NCI-H2227 (cell line): ENCODE data around the gene FMNL2.

ENCODE experiments used
- DNase-seq: peaks from one replicate; lab custom pipeline; 2025; ENCODE audit not compliant: unreplicated experiment; lab: John Stamatoyannopoulos, UW

FMNL2 gene

DNA sequence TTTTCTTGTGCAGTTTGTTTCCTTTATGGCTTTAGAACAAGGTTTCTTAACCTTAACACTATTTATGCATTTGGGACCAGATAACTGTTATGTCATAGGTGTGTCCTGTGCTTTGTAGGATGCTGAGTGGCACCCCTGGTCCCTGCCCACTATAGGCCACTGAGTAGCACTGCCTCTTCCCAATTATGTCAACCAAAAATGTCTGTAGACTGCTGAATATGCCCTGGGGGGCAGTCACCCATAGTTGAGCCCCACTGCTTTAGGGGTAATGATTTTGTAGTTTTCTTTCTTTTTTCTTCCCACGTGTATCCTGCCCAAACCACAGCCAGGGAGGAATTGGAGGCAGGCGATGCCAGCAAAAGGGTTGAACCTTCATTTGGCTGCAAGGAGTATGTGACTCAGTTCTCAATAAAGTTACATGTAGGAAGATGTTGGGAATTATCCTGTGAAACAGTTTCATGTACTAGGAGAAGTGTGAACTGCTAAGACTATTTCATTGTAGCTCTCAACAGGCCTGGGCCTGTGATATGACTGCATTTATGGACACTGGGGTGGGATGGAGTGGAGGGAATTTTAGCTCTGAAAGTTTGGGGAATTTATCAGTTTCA is 65.7 kb downstream of the FMNL2 start:
- DNase-seq, result no peak

DNA sequence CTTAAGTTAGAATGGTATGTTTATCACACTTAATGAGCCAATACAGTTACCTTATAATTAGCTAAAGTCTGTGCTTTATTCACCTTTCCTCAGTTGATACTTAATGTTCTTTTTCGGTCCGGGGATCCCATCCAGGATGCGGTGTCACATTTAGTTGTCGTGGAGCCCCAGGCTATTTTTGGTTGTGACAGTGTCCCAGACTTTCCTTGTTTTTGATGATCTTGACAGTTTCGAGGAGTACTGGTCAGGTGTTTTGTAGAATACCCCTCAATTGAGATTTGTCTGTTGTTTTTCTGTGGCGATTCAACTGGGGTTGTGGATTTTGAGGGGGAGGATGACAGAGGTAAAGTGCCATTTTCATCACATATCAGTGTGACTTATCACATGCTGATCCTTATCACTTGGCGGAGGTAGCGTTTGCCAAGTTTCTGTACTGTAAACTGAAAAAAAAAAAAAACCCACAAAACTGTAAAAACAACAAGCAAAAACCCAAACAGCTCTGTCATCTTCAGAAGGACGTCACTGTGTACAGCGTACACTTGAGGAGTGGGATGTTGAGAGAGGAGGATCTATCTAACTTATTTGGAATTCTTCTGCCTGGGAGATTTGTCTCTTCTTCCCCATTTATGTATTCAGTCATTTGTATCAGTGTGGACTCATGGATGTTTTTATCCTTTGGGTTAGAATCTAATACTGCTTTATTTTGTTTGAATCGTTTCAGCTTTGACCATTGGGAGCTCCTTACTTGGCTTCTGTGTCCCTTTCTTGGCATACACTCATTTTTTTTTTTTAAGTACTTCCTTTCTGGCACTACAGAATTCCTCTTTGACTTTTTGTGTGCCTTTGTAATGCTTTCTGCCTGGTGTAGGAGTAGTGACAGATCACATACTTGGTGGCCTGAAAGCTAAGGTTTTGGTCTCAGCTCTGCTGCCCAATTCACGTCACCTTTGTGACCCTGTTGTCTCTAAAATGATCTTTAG is 68.1 kb downstream of the FMNL2 start:
- no peak for DNase-seq

DNA sequence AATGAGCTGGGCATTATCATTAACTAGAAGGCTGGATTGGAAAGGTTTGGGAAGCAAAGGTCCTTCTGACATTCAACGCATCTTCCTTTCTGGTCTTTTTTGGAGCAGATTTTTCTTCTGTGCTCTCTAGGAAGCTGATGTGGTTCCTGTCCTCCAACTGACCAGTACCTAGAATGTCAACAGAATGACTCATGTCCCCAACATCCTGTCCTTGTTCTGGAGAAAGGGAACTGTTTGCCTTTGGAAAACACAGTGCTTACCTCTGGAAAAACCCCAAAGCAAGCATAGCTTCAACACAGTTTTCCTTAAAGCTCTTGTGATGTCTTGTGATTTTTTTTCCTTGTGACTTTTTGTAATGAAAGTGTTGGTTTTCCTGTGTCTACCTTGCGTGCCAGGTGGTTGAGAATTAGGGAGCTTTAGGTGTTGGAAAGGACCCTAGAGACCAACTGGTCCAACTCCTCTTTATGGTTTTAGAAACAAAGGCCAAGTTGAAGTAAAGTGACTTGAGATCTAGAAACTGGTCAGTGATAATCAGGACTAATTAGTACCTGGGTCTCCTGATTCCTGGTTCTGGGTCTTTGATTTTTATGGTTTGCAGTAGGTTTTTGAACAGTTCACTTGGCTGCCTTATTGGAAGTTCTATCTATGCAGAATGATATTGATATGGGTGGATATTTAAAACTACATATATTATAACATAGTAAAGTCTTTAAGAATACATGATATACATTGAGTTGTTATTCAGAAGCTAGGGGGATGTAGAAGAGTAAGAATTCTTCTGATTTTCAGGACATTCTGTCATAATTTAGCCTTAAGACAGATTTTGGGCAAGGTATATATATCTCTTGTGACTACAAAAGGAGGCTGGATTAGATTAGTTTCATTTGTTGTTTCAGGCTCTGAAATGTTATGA is 70.5 kb downstream of the FMNL2 start:
- no peak for DNase-seq

DNA sequence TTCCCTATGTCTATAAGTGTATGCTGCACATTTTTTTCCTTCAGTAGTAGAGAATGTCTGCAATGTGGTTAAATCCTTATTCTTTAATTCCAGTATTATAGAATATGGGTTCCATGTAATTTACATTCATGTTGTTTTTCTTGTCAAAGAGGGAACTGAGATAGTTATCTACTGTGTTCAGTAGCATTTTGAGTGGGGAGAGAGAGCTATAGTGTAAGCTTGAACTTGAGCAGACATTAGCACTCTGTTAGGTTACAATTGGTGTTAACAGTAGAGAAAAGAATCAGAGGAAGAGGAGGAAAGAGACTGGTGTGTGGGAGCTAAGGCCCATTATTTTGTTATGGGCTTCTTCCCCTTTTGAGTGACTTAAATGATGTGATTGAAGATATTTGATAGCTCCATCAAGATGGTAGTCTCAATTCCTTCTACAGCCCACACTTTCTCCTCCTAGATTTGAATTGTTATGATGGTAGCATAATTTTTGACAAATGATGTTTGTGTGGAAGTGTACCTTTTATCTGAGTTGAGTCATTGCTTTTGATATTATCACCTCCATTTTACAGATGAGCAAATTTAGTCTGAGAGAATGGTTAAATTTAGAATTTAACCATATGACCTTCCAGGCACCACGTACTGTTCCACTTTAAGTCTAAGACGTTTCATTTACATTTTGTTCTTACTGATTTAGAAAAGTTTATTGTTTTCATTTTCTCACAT is 71.3 kb downstream of the FMNL2 start:
- no peak for DNase-seq

DNA sequence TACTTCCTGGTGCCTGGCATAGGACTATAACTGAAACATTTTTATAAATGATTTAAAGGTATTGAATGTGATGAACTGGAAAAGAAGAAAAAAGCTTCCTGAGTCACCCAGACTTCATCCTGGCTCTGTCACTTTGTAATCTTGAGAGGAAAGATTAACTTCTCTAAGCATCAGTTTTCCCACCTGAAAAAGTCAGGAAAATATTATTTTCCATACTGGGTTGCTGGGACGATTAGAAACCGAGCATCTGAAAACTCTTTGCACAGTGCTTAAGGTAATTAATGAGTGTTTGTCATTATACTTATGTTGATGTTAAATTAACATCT is 71.8 kb downstream of the FMNL2 start:
- no peak for DNase-seq

DNA sequence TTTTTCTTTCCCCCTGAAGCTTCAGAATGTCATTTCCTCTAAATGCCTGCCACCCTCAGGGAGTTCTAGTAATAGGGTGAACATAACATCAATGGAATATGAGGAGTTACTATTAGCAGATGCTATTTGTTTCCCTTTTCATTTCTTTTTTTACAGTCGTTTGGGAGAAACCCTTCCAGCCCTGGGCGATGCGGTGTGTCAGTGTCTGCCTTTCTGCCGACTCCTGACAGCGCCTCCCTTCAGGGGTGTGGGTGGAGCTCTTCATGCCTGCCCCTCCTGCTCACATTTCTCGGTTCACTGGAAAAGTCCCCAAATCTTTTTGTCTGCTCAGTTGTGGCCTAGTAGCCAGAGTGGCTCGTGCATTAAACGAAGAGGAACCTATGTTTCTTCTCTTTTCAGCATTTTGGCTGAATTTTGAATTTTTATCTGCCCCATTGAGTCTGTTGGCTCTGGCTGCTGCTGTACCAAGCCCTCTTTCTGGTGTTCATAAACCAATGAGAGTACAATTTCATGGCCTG is 72.3 kb downstream of the FMNL2 start:
- DNase-seq, result peak; percentile 48

DNA sequence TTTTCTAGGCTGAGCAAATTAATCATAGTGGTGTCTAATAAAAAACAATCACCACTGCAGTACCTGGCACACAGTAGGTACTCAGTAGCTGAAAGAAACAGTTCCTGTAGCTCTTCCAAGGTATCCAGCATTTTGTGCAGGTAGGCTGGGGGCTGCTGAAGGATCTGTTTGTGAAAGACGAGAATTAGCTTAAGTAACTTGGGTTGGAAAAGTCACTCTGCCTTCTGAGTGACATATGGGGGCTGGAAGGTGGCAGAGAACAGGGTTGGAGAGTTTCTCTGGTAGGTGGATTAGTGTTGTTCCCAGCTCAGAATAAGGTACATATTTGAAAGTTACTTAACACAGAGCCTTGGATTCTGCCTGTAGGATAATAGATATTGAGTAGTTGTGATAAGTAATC is 72.8 kb downstream of the FMNL2 start:
- no peak for DNase-seq

DNA sequence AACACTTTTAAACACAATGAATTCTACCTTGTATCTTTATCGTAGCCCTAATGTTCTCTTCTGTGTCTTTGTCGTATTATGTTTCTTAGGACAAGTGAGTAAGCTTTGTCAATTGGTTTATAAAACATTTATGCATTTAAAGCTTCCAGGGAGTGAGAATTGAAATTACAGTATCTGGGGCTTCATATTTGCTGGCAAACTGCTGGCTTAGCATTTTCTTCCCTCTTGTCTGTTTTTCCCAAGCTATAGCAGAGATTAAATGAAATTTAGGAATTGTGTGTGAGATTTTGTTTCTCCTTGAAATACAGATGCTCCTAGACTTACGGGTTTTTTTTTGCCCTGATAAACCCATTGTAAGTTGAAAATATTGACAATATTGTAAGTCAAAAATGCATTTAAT is 73.3 kb downstream of the FMNL2 start:
- no peak for DNase-seq

DNA sequence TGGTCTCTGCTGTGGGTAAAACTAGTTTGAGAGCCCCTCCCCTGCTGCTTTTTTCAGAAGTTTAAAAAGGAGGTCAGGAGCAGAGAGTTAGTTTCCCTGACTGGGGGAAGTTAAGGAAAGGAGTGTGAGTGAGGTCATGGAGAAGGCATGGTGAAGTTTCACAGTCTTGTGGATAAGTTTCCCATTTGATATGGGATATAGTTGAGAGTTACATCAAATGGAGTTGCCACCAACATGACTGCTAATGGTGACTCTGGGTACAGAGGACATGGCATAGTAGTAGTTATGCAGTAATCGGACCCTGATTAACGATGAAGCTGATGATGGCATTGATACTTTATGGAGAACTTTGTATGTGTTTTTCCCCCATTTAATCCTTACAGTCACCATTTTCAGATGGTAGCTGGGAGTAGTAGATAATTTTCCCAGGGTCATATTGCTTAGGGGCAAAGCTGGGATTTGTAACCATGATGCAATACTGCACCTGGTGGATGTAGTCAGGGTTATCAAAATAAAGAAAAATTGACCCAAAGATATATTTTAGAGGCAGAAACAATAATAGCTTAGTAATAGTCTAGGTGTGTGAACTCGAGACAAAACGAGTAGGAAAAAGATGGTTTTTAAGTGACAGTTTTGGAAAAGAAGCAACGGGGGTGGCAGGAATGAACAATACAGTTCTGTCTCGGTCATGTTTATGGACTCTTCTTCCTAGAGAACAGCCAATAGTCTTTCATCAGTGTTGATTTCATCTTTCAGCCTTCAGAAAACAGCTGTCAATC is 74.6 kb downstream of the FMNL2 start:
- DNase-seq, result no peak

DNA sequence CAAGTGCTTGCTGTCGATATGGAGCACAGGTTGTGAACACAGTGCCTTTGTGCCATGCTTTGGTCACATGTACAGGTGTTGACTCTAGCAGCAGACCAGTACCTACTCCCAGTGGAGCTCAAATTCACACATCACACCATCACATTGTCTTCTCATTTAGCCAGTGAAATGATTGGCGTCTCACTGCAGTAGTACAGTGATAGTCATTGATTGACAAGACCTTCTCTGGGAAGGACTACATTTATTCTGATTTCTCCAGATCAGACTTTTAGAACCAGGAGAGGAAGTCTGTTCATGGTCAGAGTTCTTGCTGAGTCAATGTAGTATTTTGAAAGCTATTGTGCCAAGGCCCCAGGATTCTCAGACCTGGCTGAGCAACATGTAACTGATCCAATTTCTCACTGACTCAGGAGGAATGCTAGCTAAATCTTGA is 75.2 kb downstream of the FMNL2 start:
- no peak for DNase-seq

DNA sequence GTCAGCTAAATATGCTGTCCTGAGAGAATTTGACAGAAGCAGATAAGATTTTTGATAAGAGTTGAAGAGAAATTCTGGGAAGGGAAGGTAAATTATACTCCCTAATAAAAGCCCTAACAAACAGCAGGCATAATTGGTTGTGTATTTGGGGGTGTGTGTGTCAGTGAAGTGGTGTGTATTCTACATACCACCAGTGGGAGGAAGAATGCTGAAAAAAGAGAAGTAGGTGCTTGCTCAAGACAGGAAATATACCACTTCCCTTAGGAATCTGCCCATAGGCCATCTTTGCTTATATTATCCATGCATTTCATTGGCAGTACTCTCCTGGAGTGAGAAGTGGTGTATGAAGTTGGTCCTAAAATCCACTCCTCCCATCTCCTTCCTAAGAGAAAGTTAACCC is 76.2 kb downstream of the FMNL2 start:
- DNase-seq, result no peak

DNA sequence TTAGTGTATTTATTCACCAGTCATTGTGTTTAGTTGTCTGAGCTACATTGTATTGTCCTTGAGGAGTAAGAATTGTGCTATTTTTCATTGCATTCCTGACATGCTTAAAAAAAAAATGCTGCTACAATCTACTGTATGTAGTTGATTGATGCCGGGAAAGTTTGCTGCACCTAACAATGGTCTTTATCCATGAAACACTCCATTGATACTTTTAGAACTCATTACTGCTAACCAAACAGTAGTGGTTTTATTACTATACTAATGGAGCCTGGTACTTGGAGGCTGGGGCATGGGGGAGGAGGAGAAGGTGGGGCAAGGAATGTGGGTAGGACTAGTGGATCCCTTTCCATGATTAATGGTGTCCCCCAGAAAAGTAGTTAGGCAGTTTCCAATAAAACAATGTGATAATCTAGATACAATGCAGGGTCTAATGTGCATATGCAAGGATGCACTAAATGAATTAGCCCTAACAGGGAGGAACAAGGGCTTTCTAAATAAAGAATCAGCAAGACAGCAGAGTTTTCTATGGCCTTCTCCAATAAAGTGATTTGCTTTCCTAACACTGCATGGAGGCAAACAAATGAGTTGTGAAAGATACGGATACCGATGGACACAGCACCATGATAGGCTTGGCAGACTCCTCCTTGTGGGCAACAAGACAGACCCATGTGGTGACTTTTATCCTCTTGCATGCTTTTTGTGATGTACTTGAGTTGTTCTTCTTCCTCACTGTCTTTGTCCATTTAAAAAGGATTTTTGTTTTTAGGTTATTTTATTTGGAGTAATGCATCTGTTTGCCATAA is 78.5 kb downstream of the FMNL2 start:
- no peak for DNase-seq

DNA sequence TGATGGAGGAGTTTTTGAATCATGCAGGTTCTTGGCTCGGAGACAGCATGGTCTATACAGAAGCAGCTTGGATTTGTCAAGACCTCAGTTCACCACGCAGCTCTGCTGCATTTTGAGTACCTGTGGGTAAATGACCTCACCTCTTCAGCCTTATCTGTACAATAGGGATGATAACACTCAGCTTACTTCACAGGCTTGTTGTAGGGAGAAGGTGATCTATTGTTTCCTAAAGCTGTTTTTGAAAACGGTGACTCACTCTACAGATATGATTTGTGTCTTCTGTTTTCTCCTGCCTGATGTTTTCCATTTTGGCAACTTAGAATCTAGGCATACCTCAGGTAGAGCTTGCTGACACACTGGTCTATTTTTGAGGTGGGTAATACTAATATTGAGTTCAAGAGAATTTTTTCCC is 80.3 kb downstream of the FMNL2 start:
- DNase-seq, result no peak

DNA sequence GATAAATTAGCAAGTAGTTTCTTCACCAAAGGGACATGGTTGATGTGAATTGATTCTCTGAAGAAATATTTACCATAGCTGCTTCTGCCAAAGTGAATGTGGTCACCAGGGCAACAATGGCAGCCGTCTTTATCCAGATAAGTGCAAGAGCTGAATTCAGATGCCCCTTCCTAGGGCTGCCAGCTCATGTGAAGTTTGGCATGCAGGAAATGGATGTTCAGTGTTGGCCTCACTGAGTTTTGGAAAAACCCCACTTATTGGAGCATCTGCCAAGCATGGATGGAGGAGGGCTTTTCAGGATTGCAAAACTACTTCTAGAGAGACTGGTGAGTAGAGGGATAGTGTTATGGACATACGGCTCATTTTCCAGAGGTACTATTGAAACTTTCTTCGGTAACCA is 80.8 kb downstream of the FMNL2 start:
- no peak for DNase-seq

DNA sequence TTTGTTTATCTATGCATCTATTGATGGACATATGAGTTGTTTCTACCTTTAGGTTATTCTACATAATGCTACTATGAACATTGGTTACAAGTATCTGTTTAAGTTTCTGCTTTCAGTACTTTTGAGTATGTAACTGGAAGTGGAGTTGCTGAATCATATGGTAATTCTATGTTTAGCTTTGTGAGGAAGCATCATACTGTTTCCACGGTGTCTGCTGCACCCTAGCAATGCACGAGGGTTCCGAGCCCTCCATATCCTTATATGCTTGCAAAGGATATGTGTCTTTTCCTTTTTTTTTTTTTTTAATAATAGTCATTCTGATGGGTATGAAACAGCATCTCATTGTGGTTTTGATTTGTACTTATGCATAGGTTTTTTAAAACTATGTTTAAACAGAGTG is 83.7 kb downstream of the FMNL2 start:
- DNase-seq, result no peak

DNA sequence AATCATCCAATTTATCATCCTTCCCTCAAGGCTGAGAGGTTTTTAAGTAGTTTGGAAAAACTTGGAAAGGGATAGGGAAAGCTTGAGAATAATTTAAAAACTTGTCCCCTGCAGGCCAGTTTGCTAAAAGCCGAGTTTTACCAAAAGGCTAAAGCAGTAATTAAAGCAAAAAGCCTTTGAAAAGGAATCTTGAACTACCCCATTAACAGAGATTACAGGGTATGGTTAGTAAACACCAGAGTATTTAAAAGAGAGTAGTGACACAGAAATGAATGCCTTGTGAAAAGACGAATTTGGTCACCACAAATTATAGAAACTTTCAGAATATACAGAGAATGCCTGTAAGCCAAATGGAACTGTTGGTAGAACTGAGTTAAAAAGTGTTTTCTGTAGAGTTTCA is 85.0 kb downstream of the FMNL2 start:
- no peak for DNase-seq

DNA sequence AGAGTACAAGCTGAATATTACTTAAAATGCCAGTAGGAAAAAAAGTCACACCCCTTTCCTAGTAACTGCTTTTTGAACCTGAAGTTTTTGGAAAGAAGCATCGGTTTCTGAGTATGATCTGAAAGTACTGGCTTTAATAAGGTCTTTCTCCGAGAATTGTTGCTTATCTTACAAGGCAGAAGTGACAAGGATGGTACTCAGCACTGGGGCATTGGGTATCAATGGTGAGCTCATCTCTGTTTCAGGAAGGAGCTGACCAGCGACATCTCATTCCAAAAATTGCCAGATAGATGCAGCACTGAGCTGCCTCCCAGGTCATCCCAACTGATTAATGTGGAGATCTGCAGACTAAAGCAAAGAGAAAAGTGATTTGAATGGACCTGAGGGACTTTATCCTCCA is 85.4 kb downstream of the FMNL2 start:
- no peak for DNase-seq

DNA sequence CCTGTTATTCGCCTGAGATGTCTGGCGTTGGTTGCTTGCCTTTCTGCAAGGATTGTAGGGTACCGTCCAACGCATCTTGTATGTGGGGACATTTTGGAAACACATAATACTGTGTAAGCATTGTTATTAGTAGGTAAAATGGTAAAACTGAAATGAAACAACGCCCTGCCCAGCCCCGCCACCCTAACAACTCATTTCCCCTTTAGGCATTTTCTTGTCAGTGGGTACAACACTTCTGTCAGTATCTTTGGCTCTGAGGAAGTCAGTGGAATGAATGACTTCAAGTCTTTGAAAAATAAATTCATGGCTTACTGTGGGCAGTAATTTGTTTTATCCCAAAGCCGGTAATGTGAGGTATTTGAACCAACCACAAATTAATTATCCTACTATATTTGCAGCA is 86.0 kb downstream of the FMNL2 start:
- DNase-seq, result no peak
